Heart left ventricle (tissue), 16 donors: ENCODE measurements around the gene ANKDD1B. TPM values are rescaled to one million over a fixed set of nuclear protein-coding genes. Genes with fewer than 3 reads are reported as not detected.

ENCODE experiments used
- ATAC-seq, 4 donors: fragments of 200-7000 bp; cut with Tn5 transposase; one replicate each; pipeline ENCODE4 v1.9.1; 2020 to 2022; ENCODE audit warnings: moderate library complexity in 4 of 4, mild to moderate bottlenecking in 3 of 4, moderate number of reproducible peaks in 1 of 4
- DNase-seq, 5 donors: peaks; one replicate each; pipeline ENCODE4 v3.0.0-alpha.2; 2020
- H3K27ac ChIP-seq, 12 donors: fragments of 200-600 bp; sonication (generic) in 4 of 12; one replicate each; pipeline versions ENCODE4 v1.5.0 to v1.8.0; 2016 to 2022; ENCODE audit warnings: mild to moderate bottlenecking in 2 of 12
- H3K27me3 ChIP-seq, 9 donors: fragments of 200-600 bp; sonication (generic) in 2 of 9; one replicate each; pipeline versions ENCODE4 v1.5.1 to v1.8.0; 2016 to 2022; ENCODE audit warnings: mild to moderate bottlenecking in 3 of 9
- H3K36me3 ChIP-seq, 9 donors: fragments of 200-600 bp; sonication (generic) in 2 of 9; one replicate each; pipeline versions ENCODE4 v1.5.0 to v1.8.0; 2018 to 2022; ENCODE audit warnings: mild to moderate bottlenecking in 2 of 9
- H3K4me1 ChIP-seq, 12 donors: fragments of 200-600 bp; sonication (generic) in 4 of 12; one replicate each; pipeline versions ENCODE4 v1.5.0 to v1.8.0; 2016 to 2022; ENCODE audit warnings: mild to moderate bottlenecking in 3 of 12
- H3K4me3 ChIP-seq, 12 donors: fragments of 200-600 bp; sonication (generic) in 4 of 12; one replicate each; pipeline versions ENCODE4 v1.5.0 to v1.8.0; 2017 to 2022; ENCODE audit warnings: mild to moderate bottlenecking in 9 of 12, moderate library complexity in 4 of 12
- H3K9me3 ChIP-seq, 12 donors: fragments of 200-600 bp; sonication (generic) in 4 of 12; one replicate each; pipeline versions ENCODE4 v1.5.0 to v1.8.0; 2016 to 2022; ENCODE audit warnings: mild to moderate bottlenecking in 1 of 12
- POLR2A ChIP-seq, 2 donors: fragments of 450-650 bp; IDR thresholded peaks; one replicate each; pipeline ENCODE4 v1.6.1; 2017; ENCODE audit warnings: antibody characterized with exemption in 2 of 2, mild to moderate bottlenecking in 2 of 2, moderate library complexity in 2 of 2
- WGBS, 4 donors: extraction: QIAGEN DNeasy Blood & Tissue Kit in 2 of 4; methylation state at CpG; one replicate each; pipeline versions ENCODE4 v1.1.5 to v1.1.7; 2013 to 2018; 5-methylcytosine and 5-hydroxymethylcytosine counted together
- intact Hi-C, 10 donors: fragments of 100-400 bp; cut with DNase I; formaldehyde crosslinking; loops; one replicate each; pipeline versions ENCODE4 v1.11.1 to v1.14.2; 2022
- polyA plus RNA-seq, 2 donors: library from polyadenylated mRNA; stranded (reverse); fragments of 200-250 nt; gene quantifications; one replicate each; pipeline ENCODE4 v1.2.3, GENCODE V29; 2013
- total RNA-seq, 9 donors: library from RNA; depleted of rRNA in 2 of 9; stranded (reverse); fragments of >200 nt in 2 of 9; fragmentation: NEBNext Ultra II Directional in 3 of 9; extraction: Animal tissue kit (Norgen Biotek cat#: 25700) in 3 of 9; gene quantifications; one replicate each; pipeline versions ENCODE4 v1.1.0 to v1.2.4, GENCODE V29; 2016 to 2023
- TF ChIP-seq, protein P1 (sequence below), 12 donors: fragments of 200-600 bp; sonication (generic) in 4 of 12; IDR thresholded peaks; one replicate each; pipeline versions ENCODE4 v1.5.0 to v1.8.0; 2018 to 2022; ENCODE audit warnings: antibody characterized with exemption in 12 of 12, mild to moderate bottlenecking in 5 of 12
- donor health status: ischemic (EF 13 %, LVEDD 7.1; RV severe dilation, severe dysfunction).
- donor health status: healthy with polysubstance abuse.
- donor health status: DM: no; HTN: yes; CAD: no.
- donor health status: DM: no; HTN: no; CAD: no.
- donor health status: ischemic (EF 25% LVEDD 6.9; RV normal size, moderate dysfunction).
- donor health status: ischemic (EF 25% LVEDD 5.7; RV mildly dilated, moderate dysfunction).
- donor health status: healthy.
- donor health status: DM: yes; HTN: yes; CAD: no.
- donor health status: ischemic (EF 35%, LVEDD 5.7; RV mildly dilated, moderate dysfunction).
- donor health status: nonischemic (EF 11% LVEDD 7.7; RV severe dilation, severe dysfunction).
- donor health status: DM: yes; HTN: yes; CAD: no.
- donor health status: PGD.
- donor health status: ischemic (EF 29% LVEDD 5.4; RV normal size, mild dysfunction).
- donor health status: nonischemic (EF 23%, LVEDD 6.1; RV moderate dilation, normal function).

ANKDD1B gene
- total and polyA plus RNA-seq, 11 donors = 0.10 to 0.61 (median 0.32) TPM; not detected in 7

DNA sequence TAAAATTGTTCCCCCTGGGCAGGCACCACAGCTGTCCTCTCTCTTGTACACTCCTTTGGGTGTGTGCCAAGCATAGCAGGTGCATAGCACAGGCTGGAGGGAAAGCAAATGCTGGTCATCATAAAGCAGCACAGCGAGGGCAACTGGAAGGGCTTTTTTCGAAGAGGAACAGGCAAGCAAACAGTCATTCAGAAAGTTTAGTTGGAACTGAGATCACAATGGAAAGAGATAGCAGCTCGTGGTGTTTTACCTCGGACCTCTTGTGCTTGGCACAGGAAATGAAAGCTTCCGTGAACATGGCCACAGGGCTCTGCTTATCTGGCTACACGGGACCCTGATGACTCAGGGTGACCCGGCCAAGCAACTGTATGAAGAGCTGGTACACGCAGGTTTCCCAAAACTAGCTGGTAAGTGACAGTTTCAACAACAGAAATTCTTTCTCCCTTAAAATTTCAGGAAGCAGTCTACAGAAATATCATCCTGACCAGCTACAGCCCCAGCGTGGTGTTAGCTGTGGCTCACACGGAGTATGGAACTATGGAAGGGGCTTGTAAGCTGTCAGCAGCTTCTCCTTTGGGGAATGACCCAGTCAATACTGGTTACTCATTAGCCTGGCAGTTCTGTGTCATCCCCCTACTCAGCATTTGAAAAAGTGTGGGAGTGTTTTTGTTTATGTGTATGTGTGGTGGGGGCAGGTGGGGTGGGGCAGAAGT is 57.9 kb downstream of the ANKDD1B start:
- peaks cover 0 to 19% (median 6%) of the 10 kb centered on the region in 9 donors for H3K36me3 ChIP-seq
- TF ChIP-seq POLR2A (IDR thresholded peaks at IDR 0.05) = no peak
- TF ChIP-seq, protein P1, sequence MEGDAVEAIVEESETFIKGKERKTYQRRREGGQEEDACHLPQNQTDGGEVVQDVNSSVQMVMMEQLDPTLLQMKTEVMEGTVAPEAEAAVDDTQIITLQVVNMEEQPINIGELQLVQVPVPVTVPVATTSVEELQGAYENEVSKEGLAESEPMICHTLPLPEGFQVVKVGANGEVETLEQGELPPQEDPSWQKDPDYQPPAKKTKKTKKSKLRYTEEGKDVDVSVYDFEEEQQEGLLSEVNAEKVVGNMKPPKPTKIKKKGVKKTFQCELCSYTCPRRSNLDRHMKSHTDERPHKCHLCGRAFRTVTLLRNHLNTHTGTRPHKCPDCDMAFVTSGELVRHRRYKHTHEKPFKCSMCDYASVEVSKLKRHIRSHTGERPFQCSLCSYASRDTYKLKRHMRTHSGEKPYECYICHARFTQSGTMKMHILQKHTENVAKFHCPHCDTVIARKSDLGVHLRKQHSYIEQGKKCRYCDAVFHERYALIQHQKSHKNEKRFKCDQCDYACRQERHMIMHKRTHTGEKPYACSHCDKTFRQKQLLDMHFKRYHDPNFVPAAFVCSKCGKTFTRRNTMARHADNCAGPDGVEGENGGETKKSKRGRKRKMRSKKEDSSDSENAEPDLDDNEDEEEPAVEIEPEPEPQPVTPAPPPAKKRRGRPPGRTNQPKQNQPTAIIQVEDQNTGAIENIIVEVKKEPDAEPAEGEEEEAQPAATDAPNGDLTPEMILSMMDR (IDR thresholded peaks at IDR 0.05) = no peak
- peak overlapping the region in 9 of 12 donors; percentile 1 to 41 (median 34) for H3K4me3 ChIP-seq
- no peaks in the 10 kb centered on the region for H3K27me3 ChIP-seq
- peak in 3 of 5 donors; percentile 28 to 41 (median 39) for DNase-seq
- H3K4me1 ChIP-seq = peaks cover 0 to 18% (median 4%) of the 10 kb centered on the region in 12 donors
- intact Hi-C loops = loop anchor here in 2 of 10 donors (5.0 to 10.0 kb wide), 2 partner anchors 64 to 157 kb away; partner anchors contain the start of genes CERT1 (in 1 of the 2) and POLK (in 1 of the 2)
- H3K9me3 ChIP-seq = no peaks in the 10 kb centered on the region
- 9 to 13% (median 10%) methylated on average over 10 of the region's 10 CpGs for WGBS, 4 donors
- ATAC-seq = peak; percentile 46 to 87 (median 75)
- peak overlapping the region in 2 of 12 donors; percentile 28 to 72 for H3K27ac ChIP-seq

GRCh38 chr5:75670577-75670976 is 59.3 kb downstream of the ANKDD1B start:
- Histone ChIP-seq H3K36me3 (peaks cover 0 to 31% (median 18%) of the 10 kb centered on the region in 9 donors), H3K27ac (no peak overlapping the region), H3K4me1 (peaks cover 0 to 18% (median 4%) of the 10 kb centered on the region in 12 donors), H3K4me3 (no peak overlapping the region), H3K27me3 (no peaks in the 10 kb centered on the region), H3K9me3 (no peaks in the 10 kb centered on the region)
- TF ChIP-seq POLR2A (IDR thresholded peaks at IDR 0.05) = no peak
- TF ChIP-seq, protein P1 (IDR thresholded peaks at IDR 0.05) = no peak
- intact Hi-C loops = loop anchor here in 5 of 10 donors (10.0 kb wide), 6 partner anchors 76 to 436 kb away; partner anchors contain the start of genes ANKRD31 (in 1 of the 5), CERT1 (in 1 of the 5), HMGCR (in 1 of the 5) and POLK (in 1 of the 5)
- ATAC-seq (no peak), DNase-seq (no peak)
- 89 to 93% (median 93%) methylated on average over 3 of the region's 3 CpGs for WGBS, 4 donors

DNA sequence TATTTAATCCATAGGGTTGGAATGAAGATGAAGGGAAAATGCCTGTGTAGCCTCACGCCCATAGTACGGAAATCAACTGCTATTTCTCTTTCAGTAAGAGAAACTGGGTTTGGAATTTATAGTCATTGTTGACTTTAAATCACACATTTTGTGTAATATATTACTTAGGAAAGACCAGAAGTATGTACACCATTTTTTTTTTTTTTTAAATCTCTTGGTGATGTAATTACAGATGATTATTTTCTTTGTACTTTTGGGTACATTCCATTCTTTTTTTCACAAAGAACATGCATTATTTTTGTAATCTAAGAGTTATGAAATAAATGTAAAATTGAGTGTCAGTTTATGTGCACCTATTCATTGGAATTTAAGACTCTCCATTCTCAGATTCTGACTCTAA is 60.3 kb downstream of the ANKDD1B start:
- Histone ChIP-seq H3K36me3 (peaks cover 0 to 36% (median 25%) of the 10 kb centered on the region in 9 donors), H3K27ac (no peak overlapping the region), H3K4me1 (peaks cover 0 to 18% (median 4%) of the 10 kb centered on the region in 12 donors), H3K9me3 (no peaks in the 10 kb centered on the region), H3K27me3 (no peaks in the 10 kb centered on the region), H3K4me3 (no peak overlapping the region)
- 49 to 99% (median 50%) methylated on average over 2 of the region's 2 CpGs for WGBS, 4 donors
- no peak for TF ChIP-seq POLR2A (IDR thresholded peaks at IDR 0.05)
- TF ChIP-seq, protein P1 (IDR thresholded peaks at IDR 0.05) = no peak
- ATAC-seq = no peak
- intact Hi-C loops = loop anchor here in 5 of 10 donors (10.0 kb wide), 6 partner anchors 77 to 437 kb away; partner anchors contain the start of genes ANKRD31 (in 1 of the 5), CERT1 (in 1 of the 5), HMGCR (in 1 of the 5) and POLK (in 1 of the 5)
- DNase-seq = no peak

DNA sequence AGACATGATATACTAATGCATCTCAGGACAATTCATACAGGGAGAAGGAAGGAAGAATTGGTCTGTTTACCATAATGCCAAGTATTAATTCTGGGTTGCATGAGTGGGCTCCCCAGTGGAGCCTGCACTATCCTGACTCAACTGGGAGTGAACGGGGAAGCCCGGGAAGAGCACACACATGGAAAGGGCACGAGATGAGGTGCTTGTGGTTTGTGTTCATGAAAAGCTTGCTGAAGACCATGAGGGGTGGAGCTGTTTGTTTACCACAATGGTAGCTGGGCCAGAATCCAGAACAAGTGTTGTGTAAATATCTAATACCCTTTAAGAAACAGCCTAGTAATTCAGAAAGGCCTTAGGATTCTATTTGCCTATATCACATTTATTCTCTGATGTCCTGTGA is 61.4 kb downstream of the ANKDD1B start:
- 92 to 97% (median 96%) methylated on average over 3 of the region's 3 CpGs for WGBS, 4 donors
- TF ChIP-seq, protein P1 (IDR thresholded peaks at IDR 0.05) = no peak
- TF ChIP-seq POLR2A (IDR thresholded peaks at IDR 0.05) = no peak
- intact Hi-C loops = loop anchor here in 5 of 10 donors (10.0 kb wide), 6 partner anchors 78 to 438 kb away; partner anchors contain the start of genes ANKRD31 (in 1 of the 5), CERT1 (in 1 of the 5), HMGCR (in 1 of the 5) and POLK (in 1 of the 5)

More for the DNA sequence above, 61.4 kb downstream of the ANKDD1B start:
- H3K27ac ChIP-seq = no peak overlapping the region
- no peaks in the 10 kb centered on the region for H3K9me3 ChIP-seq
- H3K4me1 ChIP-seq = peaks cover 0 to 18% (median 4%) of the 10 kb centered on the region in 12 donors
- ATAC-seq = no peak
- peaks cover 0 to 43% (median 25%) of the 10 kb centered on the region in 9 donors for H3K36me3 ChIP-seq
- H3K27me3 ChIP-seq = no peaks in the 10 kb centered on the region
- no peak for DNase-seq
- H3K4me3 ChIP-seq = no peak overlapping the region
